Adrenal gland (tissue), 12 donors: ENCODE results near the gene ERICH6. TPM values are rescaled to one million over a fixed set of nuclear protein-coding genes. Genes with fewer than 3 reads are reported as not detected.
"Not testable (repeated sequence)": the region's sequence is repeated elsewhere in the genome, so short reads cannot be mapped to it uniquely, and the experiment has no call there.

Experiments
- DNase-seq, 7 donors: peaks; one replicate each; pipeline ENCODE4 v3.0.0-alpha.2; 2019 to 2020
- H3K27ac ChIP-seq, 5 donors: fragments of 200-600 bp; sonication (generic) in 4 of 5; 1 replicate in 3 of 5; 2 replicates in 2 of 5; pipeline versions ENCODE4 v1.5.1 to v1.8.0; 2016 to 2020; ENCODE audit warnings: mild to moderate bottlenecking in 1 of 5
- H3K27me3 ChIP-seq: fragments of 200-600 bp; 2 replicates; pipeline ENCODE4 v1.8.0; 2021
- H3K36me3 ChIP-seq, 2 donors: fragments of 200-600 bp; replicated peaks in 1 of 2; 1 replicate in 1 of 2; 2 replicates in 1 of 2; pipeline versions ENCODE4 v1.5.1 to v1.8.0; 2018 to 2022
- H3K4me1 ChIP-seq, 2 donors: fragments of 200-600 bp; replicated peaks in 1 of 2; 1 replicate in 1 of 2; 2 replicates in 1 of 2; pipeline versions ENCODE4 v1.5.1 to v1.8.0; 2018 to 2021
- H3K4me3 ChIP-seq, 4 donors: fragments of 200-600 bp; sonication (generic) in 3 of 4; one replicate each; pipeline ENCODE4 v1.5.1; 2016 to 2018
- H3K9me3 ChIP-seq, 3 donors: fragments of 200-600 bp; sonication (generic) in 1 of 3; replicated peaks in 1 of 3; 1 replicate in 2 of 3; 2 replicates in 1 of 3; pipeline versions ENCODE4 v1.5.1 to v1.8.0; 2016 to 2021
- CTCF ChIP-seq, 6 experiments: fragments of 450-650 bp in 4 of 6; fragments of 200-600 bp in 2 of 6; sonication (generic) in 1 of 6; IDR thresholded peaks; 1 replicate in 5 of 6; 2 replicates in 1 of 6; pipeline versions ENCODE4 v1.5.1 to v1.8.0; 2016 to 2021; ENCODE audit warnings: antibody characterized with exemption in 6 of 6, mild to moderate bottlenecking in 2 of 6, moderate library complexity in 1 of 6
- POLR2A ChIP-seq, 2 donors: fragments of 450-650 bp; IDR thresholded peaks; one replicate each; pipeline ENCODE4 v1.6.1; 2017; ENCODE audit warnings: antibody characterized with exemption in 2 of 2, mild to moderate bottlenecking in 2 of 2, moderate library complexity in 1 of 2
- WGBS, 4 donors: extraction: QIAGEN DNeasy Blood & Tissue Kit in 2 of 4; methylation state at CpG; one replicate each; pipeline versions ENCODE4 v1.1.5 to v1.1.7; 2013 to 2017; 5-methylcytosine and 5-hydroxymethylcytosine counted together
- intact Hi-C, 2 donors: fragments of 100-400 bp; cut with DNase I; formaldehyde crosslinking; loops; one replicate each; pipeline versions ENCODE4 v1.14.1 to v1.15.0; 2022 to 2023
- polyA plus RNA-seq, 3 donors: library from polyadenylated mRNA; stranded (reverse); fragments of 200-250 nt in 2 of 3; fragments of 350-450 nt in 1 of 3; fragmentation: Illumina TruSeq in 1 of 3; extraction: RNeasy Lipid Tissue Mini Kit (QIAGEN cat#74804) in 1 of 3; gene quantifications; one replicate each; pipeline ENCODE4 v1.2.3, GENCODE V29; 2013 to 2014
- total RNA-seq, 9 donors: library from RNA; depleted of rRNA in 4 of 9; stranded (reverse); fragments of >200 nt in 4 of 9; fragments of 120-200 nt in 1 of 9; fragmentation: NEBNext Ultra II Directional in 1 of 9; extraction: Animal tissue kit (Norgen Biotek cat#: 25700) in 1 of 9; gene quantifications; one replicate each; pipeline versions ENCODE4 v1.1.0 to v1.2.4, GENCODE V29; 2013 to 2023
- donor health status: healthy with polysubstance abuse.
- donor health status: Bipolar disorder and iron deficiency.
- donor health status: DM: yes; HTN: yes; CAD: no.
- donor health status: DM: no; HTN: no; CAD: no.
- donor health status: DM: no; HTN: no; CAD: no.
- donor health status: DM: yes; HTN: yes; CAD: no.

ERICH6 gene
- total and polyA plus RNA-seq, 12 donors, result 0.22 to 0.55 (median 0.46) TPM; not detected in 8

DNA sequence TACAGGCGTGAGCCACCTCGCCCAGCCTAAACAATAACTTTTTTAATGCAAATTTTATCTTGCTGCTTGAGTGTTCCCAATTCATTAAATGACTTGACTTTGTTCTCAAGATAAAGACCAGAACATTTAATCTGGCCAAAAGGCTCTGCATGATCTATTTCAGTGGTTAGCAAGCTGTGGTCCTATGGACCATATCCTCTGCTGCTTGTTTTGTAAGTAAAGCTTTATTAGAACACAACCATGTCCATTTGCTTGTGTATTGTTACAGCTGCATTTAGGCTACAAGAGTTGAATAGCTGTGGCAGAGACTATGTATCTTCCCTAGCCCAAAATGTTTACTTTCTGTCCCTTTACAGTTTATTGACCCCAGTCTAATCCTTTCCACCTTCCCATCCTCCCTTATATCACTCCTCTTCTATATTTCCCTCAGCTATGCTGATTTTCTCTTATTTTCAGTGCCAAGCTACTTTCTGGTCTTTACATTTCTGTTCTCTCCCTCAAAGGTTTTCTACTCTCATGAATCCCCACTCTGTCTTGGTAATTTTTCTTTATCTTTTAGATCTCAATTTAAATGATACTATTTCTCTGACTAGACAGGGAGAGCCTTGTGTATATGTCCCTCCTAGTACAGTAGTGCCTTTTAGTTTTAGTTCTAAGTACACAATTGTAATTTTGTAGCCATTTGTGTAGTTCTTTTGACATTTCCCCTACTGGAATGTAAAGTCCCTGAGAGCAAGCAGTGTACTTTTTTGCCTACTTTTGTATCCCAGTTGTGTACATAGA is 77.4 kb downstream of the ERICH6 start:
- peaks cover 0 to 56% of the 10 kb centered on the region in 2 donors for H3K36me3 ChIP-seq

GRCh38 chr3:150623945-150624344 is 79.8 kb downstream of the ERICH6 start:
- Histone ChIP-seq H3K4me1 (peaks cover 0 to 13% of the 10 kb centered on the region in 2 donors), H3K4me3 (no peak overlapping the region), H3K36me3 (peaks cover 0 to 48% of the 10 kb centered on the region in 2 donors), H3K27ac (no peak overlapping the region), H3K9me3 (peaks cover 0 to 4% (median 0%) of the 10 kb centered on the region in 3 donors), H3K27me3 (no peaks in the 10 kb centered on the region)
- DNase-seq, result no peak
- WGBS, 4 donors, result 92 to 100% (median 94%) methylated on average over 1 of the region's 1 CpG
- intact Hi-C loops, result loop anchor here in 1 of 2 donors (10.0 kb wide), 1 partner anchor 71 kb away; no protein-coding TSS in a partner anchor
- TF ChIP-seq CTCF (IDR thresholded peaks at IDR 0.05), result no peak
- TF ChIP-seq POLR2A (IDR thresholded peaks at IDR 0.05), result no peak

More for the DNA sequence above, 77.4 kb downstream of the ERICH6 start:
- Histone ChIP-seq H3K9me3 (peaks cover 0 to 4% (median 0%) of the 10 kb centered on the region in 3 donors), H3K4me1 (peaks cover 0 to 6% of the 10 kb centered on the region in 2 donors), H3K27me3 (no peaks in the 10 kb centered on the region), H3K4me3 (no peak overlapping the region), H3K27ac (no peak overlapping the region)
- DNase-seq, result no peak
- WGBS, 4 donors, result 93 to 98% (median 98%) methylated on average over 2 of the region's 2 CpGs
- TF ChIP-seq POLR2A (IDR thresholded peaks at IDR 0.05) (no peak), CTCF (IDR thresholded peaks at IDR 0.05) (no peak)
- intact Hi-C loops, result loop anchor here in 1 of 2 donors (10.0 kb wide), 1 partner anchor 68 kb away; no protein-coding TSS in a partner anchor

DNA sequence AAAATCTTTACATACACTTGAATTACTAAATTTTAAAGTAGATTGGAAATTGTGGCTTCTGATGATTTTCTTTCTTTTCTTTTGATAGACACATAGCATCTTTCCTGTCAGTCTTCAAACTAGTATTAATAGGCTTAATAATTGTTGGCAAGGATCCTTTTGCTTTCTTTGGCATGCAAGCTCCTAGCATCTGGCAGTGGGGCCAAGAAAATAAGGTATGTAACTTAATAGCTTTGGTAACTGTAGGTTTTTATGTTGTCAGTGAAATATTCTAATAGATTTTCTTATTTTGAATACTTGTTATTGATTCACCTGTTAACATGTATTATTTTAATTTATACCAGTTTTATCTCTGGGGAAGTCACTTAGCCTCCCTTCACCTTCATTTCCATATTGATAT is 80.8 kb downstream of the ERICH6 start:
- peaks cover 0 to 13% of the 10 kb centered on the region in 2 donors for H3K4me1 ChIP-seq
- not testable (repeated sequence) for DNase-seq, H3K4me3 ChIP-seq, H3K9me3 ChIP-seq, H3K27me3 ChIP-seq, H3K27ac ChIP-seq
- H3K36me3 ChIP-seq, result peaks cover 0 to 42% of the 10 kb centered on the region in 2 donors
- intact Hi-C loops, result loop anchor here in 1 of 2 donors (10.0 kb wide), 1 partner anchor 72 kb away; no protein-coding TSS in a partner anchor

GRCh38 chr3:150620002-150620689 is 83.6 kb downstream of the ERICH6 start:
- DNase-seq, result no peak
- Histone ChIP-seq H3K9me3 (peaks cover 0 to 4% (median 0%) of the 10 kb centered on the region in 3 donors), H3K27me3 (no peaks in the 10 kb centered on the region), H3K27ac (no peak overlapping the region), H3K4me1 (peaks cover 0 to 13% of the 10 kb centered on the region in 2 donors), H3K36me3 (peaks cover 0 to 14% of the 10 kb centered on the region in 2 donors), H3K4me3 (no peak overlapping the region)
- WGBS, 4 donors, result 90 to 94% (median 93%) methylated on average over 7 of the region's 7 CpGs
- no peak for TF ChIP-seq CTCF (IDR thresholded peaks at IDR 0.05)
- TF ChIP-seq POLR2A (IDR thresholded peaks at IDR 0.05), result no peak
- intact Hi-C loops, result loop anchor here in 1 of 2 donors (10.0 kb wide), 1 partner anchor 75 kb away; no protein-coding TSS in a partner anchor
